Mesenteric fat pad (tissue), 1 donor: Measurements from ENCODE around the gene LBX1. TPM values are rescaled to one million over a fixed set of nuclear protein-coding genes. Genes with fewer than 3 reads are reported as not detected.

ENCODE experiments used
- DNase-seq: peaks from one replicate; pipeline ENCODE4 v3.0.0-alpha.2; 2020; ENCODE audit warnings: low spot score
- total RNA-seq: library from RNA; stranded (reverse); fragmentation: NEBNext Ultra II Directional; extraction: Animal tissue kit (Norgen Biotek cat#: 25700); gene quantifications from one replicate; pipeline ENCODE4 v1.2.1, GENCODE V29; 2021
- donor health status: DM: yes; HTN: yes; CAD: no.

Gene LBX1
- total RNA-seq, 1 donor from 2014 or later = 0.10 TPM

GRCh38 chr10:101226491-101227428 lies 2.5 kb downstream of the LBX1 start:
- no peak for DNase-seq

- DNase-seq = no peak
These were observed 3.3 kb downstream of the LBX1 start for GRCh38 chr10:101225846-101226421.

- no peak for DNase-seq
These were observed 4.1 kb downstream of the LBX1 start for GRCh38 chr10:101224910-101225823.

GRCh38 chr10:101224060-101224909 lies 5.0 kb downstream of the LBX1 start:
- no peak for DNase-seq

- DNase-seq = no peak
These were observed 5.8 kb downstream of the LBX1 start for GRCh38 chr10:101223274-101224059.

GRCh38 chr10:101222683-101223273 lies 6.5 kb downstream of the LBX1 start:
- no peak for DNase-seq

- no peak for DNase-seq
These were observed 7.2 kb downstream of the LBX1 start for GRCh38 chr10:101221963-101222531.

GRCh38 chr10:101221549-101221948 lies 7.7 kb downstream of the LBX1 start:
- no peak for DNase-seq

GRCh38 chr10:101219946-101220451 lies 9.3 kb downstream of the LBX1 start:
- DNase-seq = no peak

- DNase-seq = no peak
These were observed 9.9 kb downstream of the LBX1 start for GRCh38 chr10:101219139-101219945.

- DNase-seq = no peak
These were observed 10.7 kb downstream of the LBX1 start for GRCh38 chr10:101218351-101219138.

- DNase-seq = no peak
These were observed 11.6 kb downstream of the LBX1 start for GRCh38 chr10:101217450-101218281.

GRCh38 chr10:101217044-101217425 lies 12.2 kb downstream of the LBX1 start:
- DNase-seq = no peak

- DNase-seq = no peak
These were observed 12.8 kb downstream of the LBX1 start for GRCh38 chr10:101216207-101217043.
